Natural killer cell (primary cell): ENCODE data around the gene EPS8L2. TPM values are rescaled to one million over a fixed set of nuclear protein-coding genes. Genes with fewer than 3 reads are reported as not detected.

ENCODE experiments used
- ATAC-seq, 3 donors: fragments of 150-1000 bp in 2 of 3; fragments of 200-7000 bp in 1 of 3; cut with Tn5 transposase; 1 replicate in 1 of 3; 2 replicates in 2 of 3; pipeline ENCODE4 v1.10.0; 2021; ENCODE audit warnings: mild to moderate bottlenecking in 2 of 3, moderate library complexity in 2 of 3
- DNase-seq, 2 donors: peaks; one replicate each; pipeline versions ENCODE4 v3.0.0 to v3.0.0-alpha.2; 2013 to 2021; ENCODE audit warnings: mixed read lengths in 1 of 2
- H3K27ac ChIP-seq: one replicate; pipeline ENCODE4 v1.5.1; 2013; ENCODE audit warnings: mild to moderate bottlenecking, low read length
- H3K27me3 ChIP-seq: one replicate; pipeline ENCODE4 v1.6.1; 2013; ENCODE audit warnings: low read length; ENCODE audit not compliant: control insufficient read depth, insufficient read depth
- H3K36me3 ChIP-seq: one replicate; pipeline ENCODE4 v1.6.1; 2013; ENCODE audit warnings: low read length; ENCODE audit not compliant: control insufficient read depth, insufficient read depth
- H3K4me1 ChIP-seq: one replicate; pipeline ENCODE4 v1.6.1; 2013; ENCODE audit warnings: low read length; ENCODE audit not compliant: control insufficient read depth, insufficient read depth
- H3K4me3 ChIP-seq: one replicate; pipeline ENCODE4 v1.5.1; 2013; ENCODE audit warnings: low read length
- H3K9me3 ChIP-seq: one replicate; pipeline ENCODE4 v1.6.1; 2013; ENCODE audit warnings: low read length; ENCODE audit not compliant: control insufficient read depth, insufficient read depth
- H3K27ac Mint-ChIP-seq, 2 donors: one replicate each; pipeline ENCODE4 v1.8.0; 2022; ENCODE audit warnings: mild to moderate bottlenecking in 2 of 2, mixed read lengths in 2 of 2, moderate library complexity in 1 of 2
- H3K27me3 Mint-ChIP-seq, 2 donors: one replicate each; pipeline ENCODE4 v1.8.0; 2022; ENCODE audit warnings: low read depth in 2 of 2, mixed read lengths in 2 of 2
- H3K36me3 Mint-ChIP-seq: one replicate; pipeline ENCODE4 v1.8.0; 2022; ENCODE audit warnings: mixed read lengths
- H3K4me1 Mint-ChIP-seq, 2 donors: one replicate each; pipeline ENCODE4 v1.8.0; 2022; ENCODE audit warnings: mixed read lengths in 2 of 2
- H3K4me3 Mint-ChIP-seq: one replicate; pipeline ENCODE4 v1.8.0; 2022; ENCODE audit warnings: mild to moderate bottlenecking, moderate library complexity, mixed read lengths
- H3K9me3 Mint-ChIP-seq, 2 donors: one replicate each; pipeline ENCODE4 v1.8.0; 2022; ENCODE audit warnings: mixed read lengths in 2 of 2
- WGBS: methylation state at CpG from one replicate; pipeline ENCODE4 v1.1.7; 2013; ENCODE audit warnings: missing lambda C conversion rate; ENCODE audit not compliant: insufficient coverage; 5-methylcytosine and 5-hydroxymethylcytosine counted together
- intact Hi-C: fragments of 100-400 bp; cut with micrococcal nuclease; formaldehyde crosslinking; loops from one replicate; pipeline ENCODE4 v1.14.2; 2022
- total RNA-seq, 4 donors: library from RNA; stranded (reverse); fragments of 120-200 nt in 1 of 4; gene quantifications; one replicate each; pipeline versions ENCODE4 v1.2.3 to v1.2.4, GENCODE V29; 2013 to 2022
- TF ChIP-seq, protein P1 (sequence below): fragments of 200-600 bp; IDR thresholded peaks from one replicate; pipeline ENCODE4 v1.8.0; 2022; ENCODE audit warnings: antibody characterized with exemption

EPS8L2 gene
- total RNA-seq, 3 donors from 2014 or later (not counting 1 experiment from before 2014, with no cell fraction given), result 6.9 to 10.9 (median 9.3) TPM

DNA sequence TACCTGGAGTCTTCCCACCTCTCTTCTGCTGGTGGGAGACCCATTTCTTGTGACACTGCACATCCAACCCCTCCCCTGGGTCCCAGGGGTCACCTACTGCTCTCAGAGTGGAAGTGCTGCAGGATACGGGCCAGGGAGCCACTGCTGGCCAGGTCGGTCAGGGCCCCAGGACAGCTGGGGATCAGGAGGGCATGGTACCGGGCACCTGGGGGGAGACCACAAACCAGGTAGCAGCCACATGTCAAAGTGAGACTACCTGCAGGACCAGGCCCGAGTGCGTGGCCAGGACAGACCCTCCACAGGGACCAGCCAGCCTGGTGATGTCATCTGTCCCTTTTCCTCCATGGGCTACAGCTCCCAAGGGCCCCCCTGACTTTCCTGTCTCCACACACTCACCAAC is 67.4 kb downstream of the EPS8L2 start:
- H3K4me3 ChIP-seq, result no peak overlapping the region
- H3K36me3 ChIP-seq, result peaks cover 11% of the 10 kb centered on the region
- WGBS, result 98% methylated on average over 5 of the region's 5 CpGs
- no peaks in the 10 kb centered on the region for H3K27me3 ChIP-seq
- Mint-ChIP-seq H3K4me1 (peaks cover 0 to 13% of the 10 kb centered on the region in 2 donors), H3K27ac (no peak overlapping the region), H3K9me3 (no peaks in the 10 kb centered on the region), H3K4me3 (no peak overlapping the region), H3K27me3 (no peaks in the 10 kb centered on the region), H3K36me3 (no peaks in the 10 kb centered on the region)
- no peak overlapping the region for H3K27ac ChIP-seq
- intact Hi-C loops, result no loop called here
- H3K4me1 ChIP-seq, result peaks cover 25% of the 10 kb centered on the region
- DNase-seq (no peak), ATAC-seq (no peak)
- no peaks in the 10 kb centered on the region for H3K9me3 ChIP-seq
- TF ChIP-seq, protein P1, sequence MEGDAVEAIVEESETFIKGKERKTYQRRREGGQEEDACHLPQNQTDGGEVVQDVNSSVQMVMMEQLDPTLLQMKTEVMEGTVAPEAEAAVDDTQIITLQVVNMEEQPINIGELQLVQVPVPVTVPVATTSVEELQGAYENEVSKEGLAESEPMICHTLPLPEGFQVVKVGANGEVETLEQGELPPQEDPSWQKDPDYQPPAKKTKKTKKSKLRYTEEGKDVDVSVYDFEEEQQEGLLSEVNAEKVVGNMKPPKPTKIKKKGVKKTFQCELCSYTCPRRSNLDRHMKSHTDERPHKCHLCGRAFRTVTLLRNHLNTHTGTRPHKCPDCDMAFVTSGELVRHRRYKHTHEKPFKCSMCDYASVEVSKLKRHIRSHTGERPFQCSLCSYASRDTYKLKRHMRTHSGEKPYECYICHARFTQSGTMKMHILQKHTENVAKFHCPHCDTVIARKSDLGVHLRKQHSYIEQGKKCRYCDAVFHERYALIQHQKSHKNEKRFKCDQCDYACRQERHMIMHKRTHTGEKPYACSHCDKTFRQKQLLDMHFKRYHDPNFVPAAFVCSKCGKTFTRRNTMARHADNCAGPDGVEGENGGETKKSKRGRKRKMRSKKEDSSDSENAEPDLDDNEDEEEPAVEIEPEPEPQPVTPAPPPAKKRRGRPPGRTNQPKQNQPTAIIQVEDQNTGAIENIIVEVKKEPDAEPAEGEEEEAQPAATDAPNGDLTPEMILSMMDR, result no peak

DNA sequence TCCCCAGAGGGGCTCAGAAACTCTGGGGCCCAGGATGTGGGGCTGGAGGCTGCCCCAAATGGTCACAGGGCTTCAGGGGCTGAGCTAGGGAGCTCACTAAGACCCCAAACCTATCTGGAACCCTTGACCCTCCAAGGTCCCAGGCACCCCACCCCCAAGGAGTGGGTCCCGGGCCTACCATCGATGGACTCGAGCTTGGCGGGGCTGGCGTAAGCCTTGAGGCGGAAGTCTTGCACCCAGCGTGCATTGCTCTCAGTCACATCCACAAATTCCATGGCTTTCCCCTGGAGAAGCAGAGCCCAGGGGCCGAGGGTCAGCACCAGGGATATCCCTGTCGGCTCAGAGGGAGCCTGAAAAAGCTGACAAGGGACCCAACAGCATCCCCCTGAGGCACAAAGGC is 67.8 kb downstream of the EPS8L2 start:
- Mint-ChIP-seq H3K4me1 (peaks cover 0 to 13% of the 10 kb centered on the region in 2 donors), H3K36me3 (no peaks in the 10 kb centered on the region), H3K9me3 (no peaks in the 10 kb centered on the region), H3K27me3 (no peaks in the 10 kb centered on the region), H3K27ac (no peak overlapping the region), H3K4me3 (no peak overlapping the region)
- no peaks in the 10 kb centered on the region for H3K27me3 ChIP-seq
- H3K27ac ChIP-seq, result no peak overlapping the region
- DNase-seq (no peak), ATAC-seq (no peak)
- H3K4me3 ChIP-seq, result no peak overlapping the region
- H3K36me3 ChIP-seq, result peaks cover 11% of the 10 kb centered on the region
- WGBS, result 95% methylated on average over 9 of the region's 9 CpGs
- intact Hi-C loops, result no loop called here
- no peaks in the 10 kb centered on the region for H3K9me3 ChIP-seq
- TF ChIP-seq, protein P1, result no peak
- peaks cover 28% of the 10 kb centered on the region for H3K4me1 ChIP-seq

DNA sequence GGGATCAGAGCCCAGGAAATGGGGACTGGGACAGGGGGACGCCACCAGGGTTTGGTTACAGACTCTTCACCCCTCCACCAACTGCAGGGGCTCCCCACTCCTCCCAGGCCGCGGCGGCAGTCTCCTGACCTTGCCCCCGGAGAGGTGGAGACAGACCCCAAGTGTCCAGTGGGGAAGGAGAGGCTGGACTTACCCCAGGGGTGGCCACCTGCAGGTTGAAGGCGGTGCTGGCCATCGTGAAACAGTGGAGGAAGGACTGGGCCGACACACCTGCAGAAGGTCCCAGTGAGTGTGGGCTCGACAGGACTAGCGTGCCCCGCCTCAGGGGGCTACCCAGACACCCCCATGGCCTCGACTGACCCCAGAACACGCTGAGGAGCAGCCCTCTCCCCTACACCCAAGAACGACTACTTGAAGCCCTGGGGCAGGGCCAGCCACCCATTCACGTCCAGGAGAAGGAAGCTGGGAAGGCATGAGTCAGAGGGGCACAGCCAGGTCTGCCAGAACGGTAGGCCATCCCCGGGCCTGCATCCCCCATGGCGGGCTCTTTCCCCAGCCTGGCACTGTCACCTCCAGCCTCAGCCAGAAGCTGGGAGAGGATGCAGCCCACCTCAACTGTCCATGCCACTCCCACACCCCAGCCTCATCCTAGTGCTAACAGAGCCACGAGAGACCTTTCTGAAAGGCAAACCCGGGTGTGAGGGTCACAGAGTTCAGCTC is 69.0 kb downstream of the EPS8L2 start:
- H3K36me3 ChIP-seq, result peaks cover 14% of the 10 kb centered on the region
- H3K4me1 Mint-ChIP-seq, result peaks cover 0 to 13% of the 10 kb centered on the region in 2 donors
- no peak for DNase-seq
- no peaks in the 10 kb centered on the region for H3K9me3 Mint-ChIP-seq
- intact Hi-C loops, result no loop called here
- H3K27ac ChIP-seq, result no peak overlapping the region
- H3K9me3 ChIP-seq, result no peaks in the 10 kb centered on the region
- TF ChIP-seq, protein P1, result no peak
- WGBS, result 87% methylated on average over 19 of the region's 20 CpGs
- peak overlapping the region; percentile 56 for H3K4me3 Mint-ChIP-seq
- H3K36me3 Mint-ChIP-seq, result no peaks in the 10 kb centered on the region
- H3K27me3 Mint-ChIP-seq, result no peaks in the 10 kb centered on the region
- H3K4me3 ChIP-seq, result no peak overlapping the region
- no peaks in the 10 kb centered on the region for H3K27me3 ChIP-seq
- H3K27ac Mint-ChIP-seq, result no peak overlapping the region
- peaks cover 34% of the 10 kb centered on the region for H3K4me1 ChIP-seq
- no peak for ATAC-seq

DNA sequence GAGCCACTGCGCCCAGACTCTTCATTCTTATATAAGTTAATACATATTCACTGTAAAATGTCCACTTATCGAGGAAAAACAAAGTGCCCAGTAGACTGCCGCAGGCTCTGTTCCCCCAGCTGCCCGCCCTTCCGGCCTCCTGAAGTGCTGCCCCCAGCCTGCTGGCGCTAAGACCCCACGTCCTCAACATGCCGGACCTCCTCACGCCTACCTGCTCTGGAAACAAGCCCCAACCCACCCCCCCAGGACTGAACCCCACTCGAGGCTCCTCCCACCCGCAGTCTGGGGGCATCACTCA is 70.2 kb downstream of the EPS8L2 start:
- intact Hi-C loops, result no loop called here
- H3K27me3 ChIP-seq, result no peaks in the 10 kb centered on the region
- TF ChIP-seq, protein P1, result no peak
- no peak overlapping the region for H3K27ac ChIP-seq
- DNase-seq, result no peak
- H3K9me3 Mint-ChIP-seq, result no peaks in the 10 kb centered on the region
- no peaks in the 10 kb centered on the region for H3K27me3 Mint-ChIP-seq
- H3K4me1 ChIP-seq, result peaks cover 34% of the 10 kb centered on the region
- H3K36me3 ChIP-seq, result peaks cover 8% of the 10 kb centered on the region
- no peak for ATAC-seq
- peak overlapping the region in 1 of 2 donors; percentile 75 for H3K27ac Mint-ChIP-seq
- H3K36me3 Mint-ChIP-seq, result no peaks in the 10 kb centered on the region
- peak overlapping the region; percentile 73 for H3K4me3 Mint-ChIP-seq
- no peaks in the 10 kb centered on the region for H3K9me3 ChIP-seq
- WGBS, result 56% methylated on average over 11 of the region's 11 CpGs
- H3K4me3 ChIP-seq, result peak overlapping the region; percentile 56
- H3K4me1 Mint-ChIP-seq, result peaks cover 0 to 13% of the 10 kb centered on the region in 2 donors
